Transverse colon (tissue), 4 donors: ENCODE measurements around the gene MMP13. TPM values are rescaled to one million over a fixed set of nuclear protein-coding genes. Genes with fewer than 3 reads are reported as not detected.

ENCODE experiments used
- DNase-seq: peaks from one replicate; pipeline ENCODE4 v3.0.0-alpha.2; 2019
- H3K27ac ChIP-seq, 4 donors: fragments of 200-600 bp; sonication (generic); 2 replicates each; pipeline ENCODE4 v1.5.1; 2016 to 2018; ENCODE audit warnings: inconsistent platforms in 4 of 4
- H3K27me3 ChIP-seq: fragments of 200-600 bp; sonication (generic); 2 replicates; pipeline ENCODE4 v1.5.1; 2017; ENCODE audit warnings: inconsistent platforms
- H3K36me3 ChIP-seq, 4 donors: fragments of 200-600 bp; sonication (generic); 2 replicates each; pipeline ENCODE4 v1.5.1; 2017 to 2019; ENCODE audit warnings: inconsistent platforms in 4 of 4
- H3K4me1 ChIP-seq, 4 donors: fragments of 200-600 bp; sonication (generic); 2 replicates each; pipeline ENCODE4 v1.5.1; 2017 to 2020; ENCODE audit warnings: inconsistent platforms in 4 of 4
- H3K4me3 ChIP-seq, 4 donors: fragments of 200-600 bp; sonication (generic); 1 replicate in 1 of 4; 2 replicates in 3 of 4; pipeline versions ENCODE4 v1.5.1 to v1.6.1; 2017 to 2019; ENCODE audit warnings: inconsistent platforms in 4 of 4
- H3K9me3 ChIP-seq, 2 donors: fragments of 200-600 bp; sonication (generic); 2 replicates each; pipeline ENCODE4 v1.5.1; 2017 to 2019; ENCODE audit warnings: inconsistent platforms in 2 of 2
- EP300 ChIP-seq: sonication (generic); formaldehyde crosslinking; IDR thresholded peaks from one replicate; pipeline ENCODE4 v1.6.1; 2017; ENCODE audit warnings: antibody characterized with exemption, low read depth
- POLR2A ChIP-seq: fragments of 450-650 bp; IDR thresholded peaks from one replicate; pipeline ENCODE4 v1.6.1; 2016; ENCODE audit warnings: antibody characterized with exemption, mild to moderate bottlenecking, moderate library complexity
- POLR2AphosphoS5 ChIP-seq, 3 donors: sonication (generic); formaldehyde crosslinking; IDR thresholded peaks; one replicate each; pipeline ENCODE4 v1.6.1; 2016; ENCODE audit warnings: antibody characterized with exemption in 3 of 3
- WGBS, 2 donors: methylation state at CpG; one replicate each; pipeline ENCODE4 v1.1.5; 2018; ENCODE audit warnings: low coverage in 1 of 2; 5-methylcytosine and 5-hydroxymethylcytosine counted together
- in situ Hi-C, 4 donors: fragments of 200-750 bp; cut with MboI; loops; one replicate each; pipeline versions ENCODE4 v1.15.0 to v1.15.1; 2017; ENCODE audit warnings: low sequenced_read_pairs in 3 of 4, low pct_ligation_motif_present in 1 of 4, low pct_unique_long_range_greater_than_20kb in 1 of 4
- intact Hi-C: fragments of 100-400 bp; cut with DNase I; formaldehyde crosslinking; loops from one replicate; pipeline ENCODE4 v1.15.1; 2023; ENCODE audit warnings: low total_unique reads
- total RNA-seq, 4 donors: library from RNA; depleted of rRNA; stranded (reverse); fragments of >200 nt; gene quantifications; one replicate each; pipeline ENCODE4 v1.1.0, GENCODE V29; 2016
- TF ChIP-seq, protein P1 (sequence below), 5 experiments: fragments of 200-600 bp in 3 of 5; fragments of 450-650 bp in 2 of 5; sonication (generic) in 3 of 5; IDR thresholded peaks; 1 replicate in 2 of 5; 2 replicates in 3 of 5; pipeline ENCODE4 v1.5.1; 2016 to 2017; ENCODE audit warnings: antibody characterized with exemption in 5 of 5, inconsistent platforms in 3 of 5, mild to moderate bottlenecking in 2 of 5, moderate library complexity in 1 of 5

Gene MMP13
- total RNA-seq, 4 donors from 2014 or later = not detected

DNA sequence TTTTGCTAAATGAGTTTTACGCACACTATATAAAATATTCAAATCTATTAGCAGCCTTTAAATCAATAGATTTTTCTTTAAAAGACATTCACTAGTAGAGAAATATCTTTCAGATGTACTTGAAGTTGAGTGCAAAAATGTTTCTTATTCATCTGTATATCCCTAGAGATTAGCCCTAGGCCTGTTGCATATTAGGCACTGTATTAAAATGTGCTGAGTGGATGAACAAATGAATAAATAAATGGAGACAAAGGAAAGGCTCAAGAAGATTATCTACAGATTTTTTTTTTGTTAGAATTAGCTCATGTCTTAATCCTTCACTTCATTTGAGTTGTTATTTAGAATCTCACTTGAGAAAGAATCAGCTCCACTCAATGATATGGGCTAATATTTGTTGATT lies 12.0 kb upstream of the MMP13 start:
- Histone ChIP-seq H3K4me3 (no peak overlapping the region), H3K36me3 (no peaks in the 10 kb centered on the region), H3K27ac (no peak overlapping the region), H3K27me3 (no peaks in the 10 kb centered on the region), H3K4me1 (no peaks in the 10 kb centered on the region), H3K9me3 (no peaks in the 10 kb centered on the region)
- in situ Hi-C loops (no loop called here), intact Hi-C loops (no loop called here)
- WGBS, 2 donors = 96 to 100% methylated on average over 1 of the region's 1 CpG
- TF ChIP-seq POLR2A (no peak), POLR2AphosphoS5 (IDR thresholded peaks at IDR 0.05) (no peak), EP300 (no peak)
- TF ChIP-seq, protein P1, sequence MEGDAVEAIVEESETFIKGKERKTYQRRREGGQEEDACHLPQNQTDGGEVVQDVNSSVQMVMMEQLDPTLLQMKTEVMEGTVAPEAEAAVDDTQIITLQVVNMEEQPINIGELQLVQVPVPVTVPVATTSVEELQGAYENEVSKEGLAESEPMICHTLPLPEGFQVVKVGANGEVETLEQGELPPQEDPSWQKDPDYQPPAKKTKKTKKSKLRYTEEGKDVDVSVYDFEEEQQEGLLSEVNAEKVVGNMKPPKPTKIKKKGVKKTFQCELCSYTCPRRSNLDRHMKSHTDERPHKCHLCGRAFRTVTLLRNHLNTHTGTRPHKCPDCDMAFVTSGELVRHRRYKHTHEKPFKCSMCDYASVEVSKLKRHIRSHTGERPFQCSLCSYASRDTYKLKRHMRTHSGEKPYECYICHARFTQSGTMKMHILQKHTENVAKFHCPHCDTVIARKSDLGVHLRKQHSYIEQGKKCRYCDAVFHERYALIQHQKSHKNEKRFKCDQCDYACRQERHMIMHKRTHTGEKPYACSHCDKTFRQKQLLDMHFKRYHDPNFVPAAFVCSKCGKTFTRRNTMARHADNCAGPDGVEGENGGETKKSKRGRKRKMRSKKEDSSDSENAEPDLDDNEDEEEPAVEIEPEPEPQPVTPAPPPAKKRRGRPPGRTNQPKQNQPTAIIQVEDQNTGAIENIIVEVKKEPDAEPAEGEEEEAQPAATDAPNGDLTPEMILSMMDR (IDR thresholded peaks at IDR 0.05) = no peak
- DNase-seq = no peak

DNA sequence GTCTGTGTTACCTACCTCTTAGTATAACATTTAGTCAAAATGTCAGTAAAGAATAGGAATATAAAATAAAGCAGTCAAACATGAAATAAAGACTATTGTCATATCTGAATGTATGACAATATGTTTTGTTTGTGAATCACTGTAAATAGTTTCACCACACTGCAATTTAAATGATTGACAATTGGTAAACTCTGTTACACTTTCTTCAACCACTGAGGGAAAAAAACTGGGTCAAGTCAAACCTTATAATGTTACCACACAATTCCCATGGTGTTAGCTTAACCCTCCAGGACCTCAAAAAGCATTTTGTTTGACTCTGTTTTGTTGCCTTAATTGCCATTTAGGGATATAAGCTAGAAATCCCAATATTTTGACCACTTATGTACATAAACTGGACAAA lies 10.5 kb upstream of the MMP13 start:
- no peak overlapping the region for H3K4me3 ChIP-seq
- H3K9me3 ChIP-seq = no peaks in the 10 kb centered on the region
- no peak for DNase-seq
- H3K27me3 ChIP-seq = no peaks in the 10 kb centered on the region
- TF ChIP-seq, protein P1 (IDR thresholded peaks at IDR 0.05) = no peak
- TF ChIP-seq EP300 (no peak), POLR2A (no peak), POLR2AphosphoS5 (IDR thresholded peaks at IDR 0.05) (no peak)
- intact Hi-C loops (no loop called here), in situ Hi-C loops (no loop called here)
- H3K36me3 ChIP-seq = no peaks in the 10 kb centered on the region
- no peak overlapping the region for H3K27ac ChIP-seq
- H3K4me1 ChIP-seq = no peaks in the 10 kb centered on the region

DNA sequence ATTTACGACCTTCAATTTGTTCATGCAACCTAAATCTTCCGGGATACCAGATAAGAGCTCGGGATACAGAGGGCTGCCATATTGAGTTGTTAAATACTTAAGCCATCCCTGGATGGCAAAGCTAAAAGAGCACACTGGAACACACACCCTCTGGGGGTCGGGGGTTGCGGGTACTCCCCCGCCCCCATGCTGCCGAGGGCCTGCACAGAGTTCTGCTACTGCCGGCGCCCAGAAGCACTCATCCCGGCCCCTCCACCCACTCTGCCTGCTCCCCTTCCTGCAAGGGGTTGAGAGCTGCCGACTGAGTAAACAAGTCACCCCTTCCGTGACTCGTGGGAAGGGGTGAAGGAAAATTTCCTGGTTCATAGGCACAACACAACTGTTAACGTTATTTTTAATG lies 9.3 kb upstream of the MMP13 start:
- H3K4me1 ChIP-seq = no peaks in the 10 kb centered on the region
- H3K27ac ChIP-seq = no peak overlapping the region
- DNase-seq = no peak
- in situ Hi-C loops = no loop called here
- WGBS, 2 donors = 62 to 82% methylated on average over 4 to 14 of the region's 14 CpGs
- TF ChIP-seq POLR2AphosphoS5 (IDR thresholded peaks at IDR 0.05) (no peak), POLR2A (no peak), EP300 (no peak)
- TF ChIP-seq, protein P1 (IDR thresholded peaks at IDR 0.05) = no peak
- no peak overlapping the region for H3K4me3 ChIP-seq
- H3K9me3 ChIP-seq = no peaks in the 10 kb centered on the region
- intact Hi-C loops = no loop called here
- no peaks in the 10 kb centered on the region for H3K27me3 ChIP-seq
- no peaks in the 10 kb centered on the region for H3K36me3 ChIP-seq

DNA sequence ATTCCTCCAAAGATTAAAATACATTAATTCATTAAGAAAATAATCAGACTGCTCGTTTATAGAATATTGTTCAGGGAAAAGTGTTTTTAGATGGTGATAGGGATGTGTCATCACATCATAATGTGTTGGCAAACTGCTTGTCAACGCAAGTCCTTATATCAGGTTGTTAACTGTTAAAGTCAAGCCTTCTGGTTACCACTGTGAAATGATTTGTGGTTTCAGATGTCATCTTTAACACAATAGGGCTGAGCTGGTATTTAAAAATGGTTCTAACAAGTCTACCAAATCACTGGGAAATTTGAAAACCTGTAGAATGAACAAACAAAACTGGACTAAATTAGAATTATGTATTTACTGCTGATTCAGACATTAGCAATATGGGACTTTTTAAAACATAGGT lies 2.4 kb upstream of the MMP13 start:
- 69 to 72% methylated on average over 2 of the region's 2 CpGs for WGBS, 2 donors
- no peak for DNase-seq
- intact Hi-C loops (no loop called here), in situ Hi-C loops (no loop called here)
- Histone ChIP-seq H3K27ac (no peak overlapping the region), H3K9me3 (no peaks in the 10 kb centered on the region), H3K4me1 (no peaks in the 10 kb centered on the region), H3K27me3 (no peaks in the 10 kb centered on the region), H3K36me3 (no peaks in the 10 kb centered on the region), H3K4me3 (no peak overlapping the region)
- TF ChIP-seq, protein P1 (IDR thresholded peaks at IDR 0.05) = no peak
- TF ChIP-seq POLR2AphosphoS5 (IDR thresholded peaks at IDR 0.05) (no peak), POLR2A (no peak), EP300 (no peak)
